Esophagus squamous epithelium (tissue), 4 donors: Measurements from ENCODE around the gene ASPA.

ENCODE experiments used
- CTCF ChIP-seq, 6 experiments: fragments of 450-650 bp in 4 of 6; fragments of 200-600 bp in 2 of 6; sonication (generic) in 2 of 6; IDR thresholded peaks; one replicate each; pipeline ENCODE4 v1.5.1; 2016 to 2019; ENCODE audit warnings: antibody characterized with exemption in 6 of 6, mild to moderate bottlenecking in 4 of 6, moderate library complexity in 4 of 6
- POLR2A ChIP-seq, 4 donors: fragments of 450-650 bp; IDR thresholded peaks; one replicate each; pipeline ENCODE4 v1.6.1; 2017; ENCODE audit warnings: antibody characterized with exemption in 4 of 4, mild to moderate bottlenecking in 4 of 4, moderate library complexity in 3 of 4

DNA sequence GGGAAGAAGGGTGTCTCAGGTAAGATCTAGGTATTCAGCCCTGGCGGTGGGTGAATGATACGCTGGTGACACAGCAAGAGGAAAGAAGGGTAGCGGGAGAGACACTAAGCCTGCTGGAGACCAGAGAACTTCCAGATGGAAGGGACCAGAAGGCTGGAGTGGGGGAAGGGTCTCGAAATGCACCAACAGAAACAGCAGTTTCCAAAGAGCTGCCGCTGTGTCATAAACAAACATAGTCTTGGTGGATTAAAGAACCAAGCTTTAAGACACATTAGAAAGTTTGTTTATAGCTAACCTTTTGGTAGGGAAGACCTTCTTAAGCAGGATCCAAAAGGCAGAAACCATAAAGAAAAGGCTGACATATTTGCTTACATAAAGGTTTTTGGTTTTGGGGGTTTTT, 60.9 kb downstream of the ASPA start:
- no peak for TF ChIP-seq POLR2A (IDR thresholded peaks at IDR 0.05)
- TF ChIP-seq CTCF (IDR thresholded peaks at IDR 0.05): no peak
